OCI-LY7 (cell line): ENCODE data around the gene KIF27. TPM values are rescaled to one million over a fixed set of nuclear protein-coding genes. Genes with fewer than 3 reads are reported as not detected.
A peak's percentile ranks its signal among the peaks of the same experiment; 100 is the strongest.
"Not testable (repeated sequence)": the region's sequence is repeated elsewhere in the genome, so short reads cannot be mapped to it uniquely, and the experiment has no call there.

ENCODE experiments used
- BruUV-seq: library from RNA; stranded (reverse); fragments of 400-500 nt; replicated peaks from 2 replicates; lab custom pipeline; 2021; lab: Mats Ljungman, UMichigan
- CTCF ChIA-PET: fragments of 300-600 bp; sonication (Branson Sonifier 250); formaldehyde crosslinking; loops from one replicate; lab custom pipeline; 2022; ENCODE audit warnings: antibody characterized with exemption; ENCODE audit not compliant: unreplicated experiment; lab: Charles Lee
- POLR2A ChIA-PET: fragments of 300-600 bp; sonication (Branson Sonifier 250); formaldehyde crosslinking; loops from one replicate; lab custom pipeline; 2022; ENCODE audit warnings: antibody characterized with exemption; lab: Charles Lee
- DNase-seq: peaks from one replicate; pipeline ENCODE4 v3.0.0-alpha.2; 2015; ENCODE audit warnings: low spot score
- H2AFZ ChIP-seq: fragments of 200-600 bp; sonication (generic), shearing (Covaris generic); 2 replicates; pipeline ENCODE4 v1.6.1; 2014; ENCODE audit warnings: mild to moderate bottlenecking, antibody characterized with exemption, low read length, moderate library complexity
- H3K27ac ChIP-seq: fragments of 200-600 bp; sonication (generic); 2 replicates; pipeline ENCODE4 v1.5.1; 2014; ENCODE audit warnings: mixed run types, low read depth, mild to moderate bottlenecking, moderate library complexity, low read length, inconsistent platforms; ENCODE audit not compliant: poor library complexity, severe bottlenecking
- H3K36me3 ChIP-seq: fragments of 200-600 bp; sonication (generic); 2 replicates; pipeline ENCODE4 v1.6.1; 2014; ENCODE audit warnings: mild to moderate bottlenecking, antibody characterized with exemption, low read length, moderate library complexity, mixed read lengths; ENCODE audit not compliant: insufficient read depth
- H3K4me1 ChIP-seq: fragments of 200-600 bp; sonication (generic); 2 replicates; pipeline ENCODE4 v1.5.1; 2014; ENCODE audit warnings: mild to moderate bottlenecking, low read length; ENCODE audit not compliant: insufficient read depth, poor library complexity, severe bottlenecking
- H3K4me2 ChIP-seq: fragments of 200-600 bp; sonication (generic); 2 replicates; pipeline ENCODE4 v1.6.1; 2014; ENCODE audit warnings: mild to moderate bottlenecking, low read length
- H3K4me3 ChIP-seq: fragments of 200-600 bp; sonication (generic); 2 replicates; pipeline ENCODE4 v1.5.1; 2014; ENCODE audit warnings: mild to moderate bottlenecking, low read depth, low read length; ENCODE audit not compliant: poor library complexity, severe bottlenecking
- H3K79me2 ChIP-seq: fragments of 200-600 bp; sonication (generic); 2 replicates; pipeline ENCODE4 v1.6.1; 2016; ENCODE audit warnings: low read depth, mild to moderate bottlenecking, low read length, moderate library complexity, mixed read lengths; ENCODE audit not compliant: insufficient read depth
- H3K9me2 ChIP-seq: fragments of 200-600 bp; sonication (generic); 2 replicates; pipeline ENCODE4 v1.6.1; 2016; ENCODE audit warnings: mild to moderate bottlenecking, low read length, mixed read lengths; ENCODE audit not compliant: insufficient read depth
- H3K9me3 ChIP-seq: fragments of 200-600 bp; sonication (generic); 2 replicates; pipeline ENCODE4 v1.6.1; 2014; ENCODE audit warnings: mild to moderate bottlenecking, mixed run types, low read length, mixed read lengths
- H4K20me1 ChIP-seq: fragments of 200-600 bp; sonication (generic); 2 replicates; pipeline ENCODE4 v1.6.1; 2014; ENCODE audit warnings: mild to moderate bottlenecking, antibody characterized with exemption, low read length, moderate library complexity, mixed read lengths; ENCODE audit not compliant: insufficient read depth
- intact Hi-C: fragments of 100-400 bp; cut with micrococcal nuclease; formaldehyde crosslinking; loops from one replicate; pipeline ENCODE4 v1.10.0; 2022; ENCODE audit not compliant: unreplicated experiment
- total RNA-seq, 2 experiments: library from RNA; depleted of rRNA in 1 of 2; stranded (reverse); fragments of >200 nt in 1 of 2; shearing (Covaris generic) in 1 of 2; gene quantifications; 2 replicates each; pipeline ENCODE4 v1.2.3, GENCODE V29; 2014 to 2022

The KIF27 gene
- total RNA-seq, 2 experiments from 2014 or later, result 5.6 to 7.3 TPM

- H3K4me3 ChIP-seq, CTCF ChIA-PET, H4K20me1 ChIP-seq, POLR2A ChIA-PET, BruUV-seq, DNase-seq, intact Hi-C loops, H3K4me2 ChIP-seq, H3K36me3 ChIP-seq, H3K9me2 ChIP-seq, H3K27ac ChIP-seq, H3K79me2 ChIP-seq, H2AFZ ChIP-seq, H3K4me1 ChIP-seq, H3K9me3 ChIP-seq: not testable (repeated sequence)
Measured at GRCh38 chr9:83824986-83825623, 96.1 kb downstream of the KIF27 start.

- intact Hi-C loops, result loop anchor here (2.0 to 5.0 kb wide), 3 partner anchors 103 to 195 kb away; partner anchors contain the start of genes IDNK, KIF27 and UBQLN1
- POLR2A ChIA-PET, result interaction anchor here (0.6 to 0.7 kb wide), 2 partner anchors 22 to 78 kb away, joined by 3 to 4 read pairs; no protein-coding TSS in a partner anchor
- DNase-seq, result peak; percentile 82
- H3K9me2 ChIP-seq, BruUV-seq, H3K79me2 ChIP-seq, CTCF ChIA-PET, H3K36me3 ChIP-seq, H3K9me3 ChIP-seq, H4K20me1 ChIP-seq: not testable (repeated sequence)
- Histone ChIP-seq H3K27ac (peak within 1 kb of the TSS; percentile 35), H3K4me1 (peaks cover 10% of the 10 kb centered on the region), H3K4me2 (peak within 1 kb of the TSS; percentile 85), H3K4me3 (peak within 1 kb of the TSS; percentile 77), H2AFZ (peak within 1 kb of the TSS; percentile 85)
Measured at GRCh38 chr9:83817356-83818278, 103.6 kb downstream of the KIF27 start, which contains the start of gene GKAP1. Gene GKAP1 (minus strand): TSS chr9:83817769. CDS start chr9:83806517, 11,252 bp downstream.

GRCh38 chr9:83817011-83817355 lies 104.2 kb downstream of the KIF27 start:
- H3K9me2 ChIP-seq, DNase-seq, H3K36me3 ChIP-seq, BruUV-seq, H3K27ac ChIP-seq, CTCF ChIA-PET, H3K79me2 ChIP-seq, H3K9me3 ChIP-seq, POLR2A ChIA-PET, H4K20me1 ChIP-seq: not testable (repeated sequence)
- Histone ChIP-seq H3K4me1 (peaks cover 10% of the 10 kb centered on the region), H2AFZ (peak overlapping the region; percentile 72), H3K4me3 (peak overlapping the region; percentile 77), H3K4me2 (peak overlapping the region; percentile 85)
- intact Hi-C loops, result loop anchor here (2.0 to 5.0 kb wide), 3 partner anchors 104 to 195 kb away; partner anchors contain the start of genes IDNK, KIF27 and UBQLN1

GRCh38 chr9:83815120-83815519 lies 106.1 kb downstream of the KIF27 start:
- H3K4me1 ChIP-seq, result peaks cover 10% of the 10 kb centered on the region
- POLR2A ChIA-PET, H3K4me3 ChIP-seq, BruUV-seq, H3K27ac ChIP-seq, H3K9me3 ChIP-seq, H3K79me2 ChIP-seq, CTCF ChIA-PET, DNase-seq, H3K9me2 ChIP-seq, H3K36me3 ChIP-seq, H4K20me1 ChIP-seq, H3K4me2 ChIP-seq, H2AFZ ChIP-seq: not testable (repeated sequence)
- intact Hi-C loops, result loop anchor here (5.0 kb wide), 2 partner anchors 108 to 193 kb away; partner anchors contain the start of genes IDNK and UBQLN1

GRCh38 chr9:83809213-83809612 lies 112.0 kb downstream of the KIF27 start:
- H2AFZ ChIP-seq, H3K9me3 ChIP-seq, POLR2A ChIA-PET, H3K79me2 ChIP-seq, H4K20me1 ChIP-seq, H3K36me3 ChIP-seq, H3K4me3 ChIP-seq, DNase-seq, CTCF ChIA-PET, BruUV-seq, intact Hi-C loops, H3K4me1 ChIP-seq, H3K4me2 ChIP-seq, H3K27ac ChIP-seq, H3K9me2 ChIP-seq: not testable (repeated sequence)

GRCh38 chr9:83804454-83804853 lies 116.8 kb downstream of the KIF27 start:
- DNase-seq, result not testable (repeated sequence)

More at GRCh38 chr9:83804454-83804853, 116.8 kb downstream of the KIF27 start:
- CTCF ChIA-PET, intact Hi-C loops, H3K27ac ChIP-seq, BruUV-seq, POLR2A ChIA-PET, H3K9me2 ChIP-seq, H3K36me3 ChIP-seq, H2AFZ ChIP-seq, H3K9me3 ChIP-seq, H3K4me3 ChIP-seq, H4K20me1 ChIP-seq, H3K4me2 ChIP-seq, H3K4me1 ChIP-seq, H3K79me2 ChIP-seq: not testable (repeated sequence)
